SHP77 (cell line): Measurements from ENCODE around the gene PRLH.
"Not testable (repeated sequence)": the region's sequence is repeated elsewhere in the genome, so short reads cannot be mapped to it uniquely, and the experiment has no call there.

Experiments
- DNase-seq, 2 experiments: peaks; one replicate each; lab custom pipeline; 2025; lab: John Stamatoyannopoulos, UW

Gene PRLH

GRCh38 chr2:237581751-237582746 lies 15.7 kb downstream of the PRLH start:
- DNase-seq, result peak; percentile 40 to 57

DNA sequence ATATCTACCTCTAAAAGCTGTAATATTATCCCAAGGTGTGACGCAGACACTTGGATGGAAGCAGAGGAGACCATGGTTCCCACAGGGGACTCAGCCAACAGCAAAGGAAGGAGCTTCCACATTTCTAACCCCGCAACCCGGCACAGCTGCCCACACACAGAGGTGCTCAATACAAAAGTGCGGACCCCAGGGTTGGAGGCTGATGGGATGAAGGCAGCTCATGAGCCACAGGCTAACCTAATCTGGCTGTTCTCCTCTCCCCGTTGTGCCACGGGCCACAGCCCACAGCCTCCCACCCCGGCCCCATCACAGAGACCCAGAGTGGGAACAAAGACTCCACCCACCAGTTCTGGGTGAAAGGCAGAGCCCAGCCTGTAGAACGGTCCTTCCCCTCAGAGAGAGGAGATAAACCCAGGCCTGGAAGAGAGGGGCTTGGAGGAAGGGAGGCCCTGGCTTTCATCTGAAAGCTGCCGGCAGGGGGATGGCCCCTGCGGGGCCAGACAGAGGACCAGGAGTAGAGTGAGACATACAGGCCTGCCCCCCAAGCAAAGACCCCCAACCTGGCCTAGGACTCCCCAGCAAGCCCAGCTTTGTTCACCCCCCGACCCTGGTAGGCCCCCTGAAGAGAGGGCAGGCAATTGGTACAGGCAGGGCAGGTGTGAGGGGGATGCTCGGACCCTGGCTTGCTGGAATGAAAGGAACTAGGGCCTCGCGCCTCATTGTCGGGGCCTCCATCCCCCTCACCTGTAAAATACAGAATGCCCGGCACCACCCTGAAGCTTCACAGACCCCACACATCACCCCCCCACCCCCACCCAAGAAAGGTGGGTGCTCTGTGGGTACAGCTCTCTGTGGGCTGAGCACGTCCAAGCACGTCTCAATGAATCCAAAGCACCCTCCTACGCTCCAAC lies 17.3 kb downstream of the PRLH start:
- DNase-seq, result no peak

DNA sequence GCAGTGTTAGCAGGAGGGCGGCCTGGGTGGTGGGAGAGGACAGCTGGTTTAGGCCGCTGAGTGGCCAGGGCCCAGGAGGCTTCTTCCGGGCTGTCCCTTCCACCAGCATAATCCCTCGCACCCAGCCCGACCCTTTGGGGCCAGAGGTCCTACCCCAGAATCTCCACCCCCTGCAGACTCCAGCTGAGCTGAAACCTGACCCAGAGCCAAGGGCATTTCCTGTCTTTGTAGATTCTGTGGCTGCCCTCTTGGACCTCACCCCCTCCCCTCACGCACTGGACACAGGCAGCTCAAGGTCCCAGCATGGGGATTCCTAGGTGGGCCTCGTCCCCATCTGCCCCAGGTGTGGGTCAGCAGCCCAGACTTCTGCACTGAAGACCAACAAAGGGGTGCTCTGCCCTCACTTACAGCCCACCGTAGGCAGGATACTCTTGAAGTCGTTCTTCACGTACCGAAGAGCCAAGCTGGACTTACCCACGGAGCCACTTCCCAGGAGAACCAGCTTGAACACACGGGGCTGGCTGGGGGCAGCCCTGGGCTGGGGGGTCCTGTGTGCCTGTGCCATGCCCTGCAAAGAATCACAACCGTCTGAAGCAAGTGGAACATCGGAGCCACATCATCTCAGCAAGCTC lies 19.3 kb downstream of the PRLH start:
- no peak for DNase-seq

DNA sequence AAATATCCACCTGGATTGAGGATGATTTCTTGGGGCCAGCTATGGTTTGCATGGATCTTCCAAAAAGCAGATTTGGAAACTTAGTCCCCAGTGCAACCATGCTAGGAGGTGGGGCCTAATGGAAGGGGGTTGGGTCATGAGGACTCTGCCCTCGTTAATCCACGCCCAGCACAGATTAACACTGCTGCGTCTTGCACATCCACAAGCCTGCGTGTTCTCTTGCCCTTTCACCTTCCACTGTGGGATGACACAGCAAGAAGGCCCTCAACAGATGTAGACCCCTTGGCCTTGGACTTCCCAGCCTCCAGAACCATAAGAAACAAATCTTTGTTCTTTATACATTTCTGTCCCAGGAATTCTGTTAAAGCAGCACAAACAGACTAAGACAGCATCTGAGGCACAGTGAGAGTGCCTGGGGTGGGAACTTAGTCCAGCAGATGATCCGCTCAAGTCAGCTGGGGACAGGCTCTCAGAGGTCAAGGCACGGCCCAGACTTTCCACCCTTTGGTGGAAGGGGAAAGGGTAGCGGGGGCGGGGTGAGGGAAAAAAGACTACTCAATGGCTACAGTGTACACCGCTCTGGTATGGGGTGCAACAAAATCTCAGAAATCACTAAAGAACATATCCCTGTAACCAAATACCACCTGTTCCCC lies 21.8 kb downstream of the PRLH start:
- DNase-seq, result no peak

DNA sequence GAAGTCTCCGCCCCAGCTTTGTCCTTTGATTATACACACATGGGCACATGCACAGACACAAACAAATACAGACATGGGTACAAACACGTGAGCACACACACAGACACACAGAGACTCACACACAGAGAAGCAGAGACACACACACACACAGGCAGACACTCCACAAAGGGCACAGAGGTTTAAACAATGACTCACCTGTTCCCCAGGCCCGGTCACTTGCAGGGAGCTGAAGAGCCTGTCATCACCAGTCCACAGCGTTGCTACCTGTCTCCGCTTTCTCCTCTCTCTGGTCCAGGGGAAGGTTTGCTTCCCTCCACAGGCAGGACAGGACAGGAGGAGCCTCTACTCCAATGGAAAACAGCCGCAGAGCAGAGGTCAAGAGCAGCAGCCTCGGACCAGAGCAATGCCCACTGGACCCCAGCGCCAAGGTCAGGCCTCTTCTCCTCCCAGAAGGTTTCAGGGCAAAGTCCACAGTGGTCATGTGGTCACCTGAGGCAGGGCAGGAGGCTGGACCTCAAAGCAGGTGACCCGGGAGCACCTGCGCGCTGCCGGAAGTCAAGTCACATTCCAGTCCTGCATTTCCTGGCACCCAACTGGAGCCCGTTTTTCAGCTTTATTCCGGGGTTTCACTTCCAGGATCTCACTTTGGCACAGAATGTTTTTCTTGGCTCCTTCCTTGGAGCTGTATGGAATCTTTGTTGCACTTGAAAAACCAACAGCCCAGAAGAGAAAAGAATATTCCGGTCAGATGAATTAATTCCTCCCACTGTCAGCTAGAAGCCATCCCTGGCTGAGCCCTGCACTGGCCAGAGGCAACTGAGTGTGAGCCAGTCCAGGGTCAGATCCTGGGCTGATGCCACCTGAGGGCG lies 24.1 kb downstream of the PRLH start, which contains the start of gene RAB17:
Gene RAB17 (minus strand): TSS at position 463 of the 869 bp plus-strand sequence. CDS start 4,580 bp downstream, outside the sequence.
- DNase-seq, result peak in 1 of 2 experiments; percentile 48

- peak in 1 of 2 experiments; percentile 67 for DNase-seq
Measured at GRCh38 chr2:237591141-237591881, 24.9 kb downstream of the PRLH start.

DNA sequence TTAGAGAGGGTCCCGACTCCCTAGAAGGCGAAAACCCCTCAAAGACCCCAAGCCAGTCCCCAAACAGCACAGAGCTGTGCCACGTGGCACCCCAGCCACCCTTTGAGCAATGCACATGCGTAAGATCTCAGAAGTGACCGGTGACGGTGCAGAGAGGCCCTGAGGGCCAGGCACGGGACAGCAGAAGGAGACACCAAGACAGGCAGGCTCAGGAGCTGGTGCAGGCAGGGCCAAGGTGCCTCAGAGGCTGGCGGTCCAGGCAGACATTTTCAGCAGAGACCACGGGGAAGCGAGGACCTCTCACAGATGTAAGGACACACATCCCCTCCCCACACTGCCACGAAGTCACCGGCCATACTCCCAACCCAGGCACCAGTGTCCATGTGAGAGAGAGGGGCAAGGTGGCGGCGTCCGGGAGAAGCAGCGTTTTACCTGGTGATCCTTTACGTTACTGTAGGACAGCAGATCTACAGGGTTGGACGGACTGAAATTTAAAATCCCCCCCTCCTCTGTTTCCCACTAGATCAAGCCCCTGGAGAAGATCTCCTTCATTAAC lies 26.1 kb downstream of the PRLH start:
- DNase-seq, result no peak

DNA sequence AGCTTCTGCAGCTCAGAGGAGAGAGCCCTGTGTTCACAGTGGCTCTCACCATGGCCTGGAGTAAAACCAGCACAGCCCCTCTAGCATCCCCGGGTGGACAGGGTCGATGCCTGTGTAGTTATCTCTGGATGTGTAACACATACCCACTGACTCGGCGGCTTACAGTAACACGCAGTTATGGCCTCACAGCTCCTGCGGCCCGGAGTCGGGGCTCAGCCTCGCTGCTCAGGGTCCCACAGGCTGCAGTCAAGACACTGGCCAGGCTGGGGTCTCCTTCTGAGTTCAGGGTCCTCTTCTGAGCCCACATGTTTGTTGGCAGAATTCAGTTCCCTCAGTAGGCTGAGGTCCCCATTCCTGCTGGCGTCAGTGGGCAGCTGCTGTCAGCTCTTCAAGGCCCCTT lies 26.7 kb downstream of the PRLH start:
- DNase-seq, result no peak

GRCh38 chr2:237593596-237594320 lies 27.4 kb downstream of the PRLH start:
- no peak for DNase-seq

GRCh38 chr2:237594514-237594871 lies 28.1 kb downstream of the PRLH start:
- DNase-seq, result no peak

- DNase-seq, result not testable (repeated sequence)
Measured at GRCh38 chr2:237595829-237596519, 29.6 kb downstream of the PRLH start.

DNA sequence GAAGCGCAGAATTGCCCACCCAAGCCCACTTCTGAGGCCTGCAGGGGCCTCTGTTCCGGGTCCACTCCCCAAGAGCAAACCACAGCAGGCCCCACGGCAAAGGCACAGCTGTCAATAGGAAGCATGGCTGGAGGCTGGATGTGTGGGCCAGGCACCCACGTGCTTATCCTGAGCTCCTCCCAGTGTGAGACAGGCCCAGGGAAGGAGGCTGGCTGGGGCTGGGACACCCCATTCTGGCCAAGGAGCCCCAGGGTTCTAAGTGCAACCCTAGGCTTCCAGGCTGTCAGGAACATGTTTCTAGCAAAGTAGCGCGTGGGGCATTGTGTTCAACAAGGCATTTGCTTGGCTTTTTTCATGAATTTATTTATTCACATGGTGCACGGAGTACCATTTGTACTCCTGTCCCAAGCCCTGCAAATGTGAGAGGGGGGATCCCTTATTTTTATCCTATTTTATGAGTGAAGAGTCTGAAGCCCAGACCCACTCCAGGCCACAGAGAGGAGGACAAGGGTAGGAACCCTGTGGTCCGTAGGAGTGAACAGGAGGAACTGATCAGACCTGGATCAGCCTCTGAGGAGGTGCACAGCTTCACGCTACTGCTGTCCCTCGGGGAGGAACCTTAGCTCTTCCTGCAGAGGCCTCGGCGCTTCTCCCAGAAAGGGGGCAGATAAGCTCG lies 30.3 kb downstream of the PRLH start:
- no peak for DNase-seq

- DNase-seq, result no peak
Measured at GRCh38 chr2:237597196-237598145, 31.1 kb downstream of the PRLH start.

DNA sequence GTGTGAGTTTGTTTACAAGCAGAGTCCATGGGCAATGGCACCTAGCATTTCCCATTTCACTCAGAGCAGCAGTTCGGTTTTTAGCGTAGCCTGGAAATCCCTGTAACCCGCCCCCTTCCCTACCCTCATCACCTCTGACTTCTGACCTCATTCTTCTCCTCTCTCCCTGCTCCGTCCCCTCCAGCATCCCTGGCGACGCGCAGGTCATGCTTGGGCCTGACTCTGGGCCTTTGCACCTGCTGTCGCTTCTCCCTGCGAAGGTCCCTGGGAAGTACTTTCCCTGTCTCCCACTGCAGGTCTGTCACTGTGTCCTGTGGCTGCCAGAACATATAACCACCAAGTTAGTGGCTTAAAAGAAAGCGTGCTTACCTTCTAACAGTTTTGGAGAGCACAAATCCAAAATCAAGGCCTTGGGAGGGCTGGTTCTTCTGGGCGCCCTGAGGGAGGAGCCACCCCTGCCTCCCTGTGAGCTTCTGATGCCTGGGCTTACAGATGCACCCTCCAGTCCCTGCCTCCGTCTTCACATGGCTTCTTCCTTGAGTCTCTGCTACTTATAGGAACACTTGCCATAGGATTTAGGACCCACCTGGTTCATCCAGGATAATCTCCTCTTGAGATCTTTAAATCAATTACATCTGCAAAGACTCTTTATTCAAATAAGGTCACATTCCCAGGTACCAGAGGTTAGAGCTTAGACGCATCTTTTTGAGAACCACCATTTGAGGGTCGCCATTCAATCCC lies 32.3 kb downstream of the PRLH start:
- DNase-seq, result no peak

DNA sequence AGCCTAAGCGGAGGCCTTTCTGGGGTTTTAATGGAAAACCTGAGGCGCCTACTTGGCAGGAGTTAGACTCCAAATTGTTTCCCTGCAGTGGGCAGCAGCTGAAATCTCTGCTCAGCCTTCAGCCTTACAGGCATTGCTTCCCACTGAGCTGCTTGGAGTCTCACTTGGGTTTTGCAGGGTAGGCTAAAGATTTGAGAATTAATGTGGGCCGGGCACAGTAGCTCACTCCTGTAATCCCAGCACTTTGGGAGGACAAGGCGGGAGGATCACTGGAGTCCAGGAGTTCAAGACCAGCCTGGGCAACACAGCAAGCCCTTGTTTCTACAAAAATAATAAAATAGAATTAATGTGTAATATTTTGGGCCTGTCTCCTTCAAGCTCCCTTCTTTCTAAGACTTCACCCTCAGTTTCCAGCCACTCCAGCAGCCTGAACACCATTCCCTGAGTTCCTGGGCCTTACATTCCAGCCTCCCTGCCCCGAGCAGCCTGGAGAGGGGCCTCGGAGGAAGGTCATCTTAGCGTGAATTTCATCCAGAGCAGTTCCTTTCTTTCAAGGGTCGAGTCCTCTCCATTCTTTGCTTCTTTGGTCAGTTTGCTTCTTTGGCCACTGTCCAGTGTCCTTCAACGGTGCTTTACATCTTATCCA lies 33.2 kb downstream of the PRLH start:
- no peak for DNase-seq
